Fibroblast of skin of back (primary cell): Measurements from ENCODE around the gene ARSB.
A peak's percentile ranks its signal among the peaks of the same experiment; 100 is the strongest.
"Not testable (repeated sequence)": the region's sequence is repeated elsewhere in the genome, so short reads cannot be mapped to it uniquely, and the experiment has no call there.

Experiments
- DNase-seq: peaks from one replicate; pipeline ENCODE4 v3.0.0-alpha.2; 2013

Gene ARSB

DNA sequence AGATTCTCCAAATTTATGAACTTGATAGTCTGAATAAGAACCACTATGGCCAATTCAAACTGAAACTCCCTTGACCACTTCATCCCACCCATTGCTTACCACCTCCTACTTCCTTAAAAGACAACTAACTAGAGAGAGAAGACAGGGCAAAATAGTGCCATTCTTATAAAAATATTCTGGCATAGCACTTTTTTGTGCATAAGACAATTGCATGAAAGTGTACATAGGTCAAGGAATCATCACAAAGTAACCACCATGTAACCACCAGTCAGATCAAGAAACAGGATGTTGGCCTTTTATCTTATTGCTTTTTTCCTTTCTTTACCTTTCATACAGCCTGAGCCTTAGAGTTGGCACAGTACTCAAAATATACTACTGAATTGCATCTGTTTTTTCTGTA, 8.1 kb upstream of the ARSB start:
- DNase-seq, result no peak

DNA sequence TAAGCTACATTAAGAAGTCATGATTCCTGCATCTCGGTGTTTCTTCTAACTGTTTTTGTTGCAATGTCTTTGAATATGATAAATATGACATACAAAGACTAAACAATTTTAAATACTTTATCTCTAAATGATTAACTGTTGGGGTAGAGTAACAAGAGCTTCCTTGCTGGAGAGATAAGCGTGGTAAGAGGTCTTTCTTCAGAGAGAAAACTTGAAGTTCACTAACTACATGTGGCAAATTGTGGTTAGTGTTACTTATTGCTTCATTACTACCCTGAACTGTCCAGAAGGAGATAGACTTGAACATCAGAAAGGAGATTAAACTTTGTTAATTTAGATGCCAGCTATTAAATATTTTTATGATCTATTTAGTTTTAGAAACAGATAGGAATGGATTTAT, 7.0 kb upstream of the ARSB start:
- DNase-seq, result no peak

DNA sequence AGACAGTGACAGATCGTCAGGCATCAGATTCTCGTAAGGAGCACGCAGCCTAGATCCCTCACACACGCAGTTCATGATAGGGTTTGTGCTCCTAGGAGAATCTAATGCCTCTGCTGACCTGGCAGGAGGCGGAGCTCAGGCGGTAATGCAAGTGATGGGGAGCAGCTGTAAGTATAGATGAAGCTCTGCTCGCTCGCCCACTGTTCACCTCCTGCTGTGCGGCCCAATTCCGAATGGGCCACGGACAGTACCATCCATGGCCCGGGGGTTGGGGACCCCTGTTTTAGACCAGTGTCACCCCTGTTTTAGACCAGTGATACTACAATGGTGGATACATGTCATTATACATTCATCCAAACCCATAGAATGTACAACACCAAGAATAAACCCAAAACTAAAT, 4.0 kb upstream of the ARSB start:
- no peak for DNase-seq

DNA sequence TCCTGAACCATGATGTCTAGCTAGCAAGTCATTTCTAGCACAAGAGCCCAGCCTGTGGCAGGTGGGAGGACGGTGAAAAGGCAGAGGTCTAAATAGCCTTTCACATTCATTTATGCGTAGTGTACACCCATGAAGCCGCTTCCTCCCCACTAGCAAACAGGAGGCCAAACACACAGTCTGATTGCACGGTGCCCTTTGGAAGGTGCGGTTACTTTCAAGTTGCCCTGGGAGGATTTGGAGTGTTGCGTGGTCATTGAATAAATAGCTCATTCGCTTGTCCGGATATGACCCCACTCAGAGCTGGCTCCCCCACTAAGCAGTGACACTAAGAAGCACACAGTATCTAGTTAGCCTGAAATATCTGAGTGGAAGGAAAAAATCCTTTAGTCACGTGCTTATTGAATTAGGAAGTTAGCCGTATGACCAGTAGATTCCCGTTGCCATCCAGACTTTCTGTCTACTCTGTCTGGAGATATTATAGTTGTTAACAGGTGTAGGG, 664 bp upstream of the ARSB start:
- DNase-seq, result peak; percentile 62

DNA sequence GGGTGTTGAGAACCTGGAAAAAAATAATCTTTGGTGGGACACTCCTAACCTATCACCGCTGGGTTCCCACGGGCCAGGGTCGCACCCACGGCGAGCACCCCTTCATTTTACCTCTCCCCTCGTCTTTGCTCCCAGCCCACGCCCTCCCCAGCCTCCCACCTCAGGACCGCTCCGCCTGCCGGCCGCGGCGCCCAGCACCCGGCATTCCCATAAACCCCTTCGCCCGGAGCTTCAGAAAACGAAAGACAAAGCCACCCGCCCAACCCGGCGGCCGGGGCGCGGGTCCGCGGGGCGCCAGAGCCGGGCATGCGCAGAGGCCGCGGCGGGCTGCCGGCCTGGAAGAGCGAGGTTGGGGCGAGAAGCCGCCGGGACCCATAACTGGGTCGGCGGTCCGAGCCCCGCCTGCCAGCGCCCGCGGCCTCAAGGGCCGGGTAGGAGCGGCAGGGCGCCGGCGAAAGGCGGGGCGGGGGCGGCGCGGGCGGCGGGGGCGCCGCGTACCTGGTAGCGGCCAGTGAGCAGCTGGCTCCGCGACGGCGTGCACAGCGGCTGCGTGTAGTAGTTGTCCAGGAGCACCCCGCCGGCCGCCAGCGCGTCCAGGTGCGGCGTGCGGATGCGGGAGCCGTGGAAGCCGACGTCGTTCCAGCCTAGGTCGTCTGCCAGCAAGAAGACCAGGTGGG, 533 bp downstream of the ARSB start:
- DNase-seq, result peak; percentile 90

DNA sequence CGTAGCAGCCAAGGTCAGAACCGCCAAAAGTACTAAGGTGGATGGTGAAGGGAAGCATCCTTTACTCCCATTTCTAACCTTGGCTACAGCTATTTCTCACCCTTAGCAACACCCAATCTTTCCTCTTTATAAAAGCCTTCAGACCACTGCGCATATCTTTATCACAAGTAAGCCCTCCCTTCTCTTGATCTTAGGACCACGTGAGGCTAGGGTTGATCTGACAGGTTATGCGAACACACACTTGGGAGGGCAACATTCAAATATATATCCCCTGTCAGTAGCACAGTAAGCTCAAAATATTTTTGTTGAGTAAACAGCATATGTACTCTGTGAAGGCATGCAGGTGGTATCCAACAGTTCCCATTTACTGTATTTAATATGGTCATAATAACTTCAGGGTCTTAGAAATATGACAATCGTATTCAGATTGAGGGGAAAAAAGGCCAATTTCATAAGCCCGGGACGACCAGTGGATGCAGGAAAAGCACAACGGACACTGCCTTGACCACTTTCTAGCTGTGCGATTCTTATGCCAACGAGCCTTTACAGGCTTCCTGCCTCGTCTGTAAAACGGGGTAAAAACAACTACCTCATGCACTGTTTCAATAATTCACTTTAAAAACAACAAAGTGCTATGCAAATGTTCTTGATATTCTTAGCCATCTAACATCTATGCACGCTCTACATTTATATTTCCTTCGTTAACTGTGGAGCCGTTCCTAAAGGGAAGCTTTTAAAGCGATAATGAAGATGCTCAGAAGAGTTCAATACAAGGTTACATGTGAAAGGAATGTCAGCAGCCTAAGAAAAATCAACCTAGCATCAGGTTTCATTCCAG, 1.3 kb downstream of the ARSB start:
- DNase-seq, result no peak

DNA sequence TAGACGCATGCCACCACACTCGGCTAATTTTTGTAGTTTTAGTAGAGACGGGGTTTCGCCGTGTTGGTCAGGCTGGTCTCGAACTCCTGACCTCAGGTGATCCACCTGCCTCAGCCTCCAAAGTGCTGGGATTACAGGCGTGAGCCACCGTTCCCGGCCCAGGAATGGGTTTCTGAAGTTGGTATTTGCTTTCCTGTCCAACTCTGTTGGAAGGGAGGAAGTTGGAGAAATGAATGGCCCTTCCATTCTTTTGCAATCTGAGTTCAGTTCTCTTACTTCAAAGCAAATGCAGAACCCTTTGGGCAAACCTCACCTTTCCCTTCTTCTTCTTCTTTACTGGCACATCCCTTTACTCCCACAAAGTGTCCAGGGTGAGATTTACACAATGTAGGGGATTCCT, 1.9 kb downstream of the ARSB start:
- DNase-seq, result not testable (repeated sequence)

DNA sequence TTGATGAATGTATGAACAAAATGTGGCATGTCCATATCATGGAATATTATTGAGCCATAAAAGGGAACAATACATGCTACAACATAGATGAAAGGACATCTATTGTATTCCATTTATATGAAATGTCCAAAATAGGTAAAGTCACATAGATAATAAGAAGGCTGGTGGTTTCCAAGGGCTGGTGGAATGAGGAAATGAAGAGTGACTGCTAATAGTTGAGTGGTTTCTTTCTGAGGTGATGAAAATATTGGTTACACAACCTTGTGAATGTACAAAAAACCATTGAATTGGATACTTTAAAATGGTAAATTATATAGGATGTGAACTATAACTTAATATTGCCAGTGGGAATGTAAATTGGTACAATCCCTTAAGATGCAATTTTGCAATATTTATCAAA, 5.2 kb downstream of the ARSB start:
- no peak for DNase-seq

DNA sequence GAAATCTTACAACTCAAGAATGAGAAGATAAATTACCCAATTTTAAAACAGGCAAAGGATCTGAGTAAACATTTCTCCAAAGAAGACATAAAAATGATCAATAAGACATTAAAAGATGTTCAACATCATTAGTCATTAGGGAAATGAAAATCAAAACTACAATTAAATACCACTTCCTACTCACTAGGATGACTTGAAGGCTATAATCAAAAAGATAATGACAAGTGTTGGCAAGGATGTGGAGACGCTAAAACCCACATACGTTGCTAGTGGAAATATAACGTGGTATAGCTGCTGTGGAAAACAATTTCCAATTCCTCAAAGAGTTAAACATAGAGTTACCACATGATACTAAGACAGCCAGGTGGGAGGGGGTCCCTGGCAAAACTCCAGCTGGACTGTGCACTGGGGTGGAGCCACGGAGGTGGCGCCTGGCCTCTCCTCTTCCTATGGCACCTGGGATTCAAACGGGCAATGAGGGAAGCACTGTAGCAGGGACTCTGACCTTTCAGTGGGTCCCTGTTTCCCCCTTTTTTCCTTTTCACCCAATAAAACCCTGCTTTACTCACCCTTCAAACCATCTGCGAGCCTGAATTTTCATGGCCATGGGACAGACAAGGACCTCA, 5.9 kb downstream of the ARSB start:
- DNase-seq, result no peak

DNA sequence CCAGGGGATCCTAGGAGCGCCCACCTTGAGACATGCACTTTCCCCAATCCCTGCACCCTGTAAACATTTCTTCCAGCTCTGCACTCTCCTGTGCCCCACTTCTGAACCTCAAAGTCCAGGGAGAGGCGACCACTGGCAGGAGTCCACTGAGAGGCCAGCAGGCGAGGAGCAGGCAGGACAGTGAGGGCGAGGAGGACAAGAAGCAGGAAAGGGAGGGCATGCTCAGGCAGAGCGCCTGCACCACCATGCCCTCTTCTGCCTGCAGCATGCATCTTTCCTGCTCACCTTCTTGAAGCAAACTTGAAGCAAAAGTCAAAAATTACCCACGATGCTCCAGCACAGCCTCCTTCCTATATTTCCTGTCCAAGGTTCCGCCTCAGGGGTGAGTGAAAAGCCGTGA, 10.1 kb downstream of the ARSB start:
- no peak for DNase-seq

DNA sequence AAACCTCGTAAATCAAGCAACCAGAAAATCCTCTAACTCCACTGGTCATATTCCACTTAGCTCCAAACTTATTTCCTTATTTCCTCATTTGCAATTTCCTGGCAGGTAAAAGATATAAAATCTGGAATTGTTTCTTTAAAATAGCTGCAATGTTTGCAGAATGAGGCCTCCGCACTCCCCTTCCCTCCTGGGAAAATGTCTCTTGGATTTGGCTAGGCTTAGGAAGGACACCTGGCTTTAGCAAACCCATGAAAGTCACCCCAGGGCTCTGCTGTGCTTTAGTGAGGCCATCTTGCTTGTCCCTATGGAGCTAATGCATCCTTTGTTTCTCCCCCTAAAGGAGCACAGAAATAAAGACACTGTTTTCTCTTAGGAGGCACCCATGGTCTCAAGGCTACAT, 10.5 kb downstream of the ARSB start:
- no peak for DNase-seq

DNA sequence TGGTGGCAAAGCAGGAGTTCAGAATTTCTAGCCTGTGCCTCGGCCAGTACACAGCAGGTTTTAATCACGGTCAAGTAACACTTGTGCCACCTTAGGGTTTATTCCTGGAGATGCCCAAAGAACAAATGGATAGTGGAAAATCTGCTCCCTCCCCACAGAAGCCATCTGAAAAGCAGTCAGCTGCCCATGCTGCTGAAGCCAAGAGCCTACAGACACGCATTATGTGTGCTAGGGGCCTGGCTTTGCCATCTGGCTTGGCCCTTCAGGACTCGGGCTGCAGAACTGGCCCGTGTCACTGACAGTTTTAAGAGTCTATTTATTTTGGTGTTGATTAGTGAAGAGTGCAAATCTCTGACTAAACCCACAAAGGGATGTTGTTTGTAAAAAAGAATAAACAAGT, 11.1 kb downstream of the ARSB start:
- DNase-seq, result no peak

DNA sequence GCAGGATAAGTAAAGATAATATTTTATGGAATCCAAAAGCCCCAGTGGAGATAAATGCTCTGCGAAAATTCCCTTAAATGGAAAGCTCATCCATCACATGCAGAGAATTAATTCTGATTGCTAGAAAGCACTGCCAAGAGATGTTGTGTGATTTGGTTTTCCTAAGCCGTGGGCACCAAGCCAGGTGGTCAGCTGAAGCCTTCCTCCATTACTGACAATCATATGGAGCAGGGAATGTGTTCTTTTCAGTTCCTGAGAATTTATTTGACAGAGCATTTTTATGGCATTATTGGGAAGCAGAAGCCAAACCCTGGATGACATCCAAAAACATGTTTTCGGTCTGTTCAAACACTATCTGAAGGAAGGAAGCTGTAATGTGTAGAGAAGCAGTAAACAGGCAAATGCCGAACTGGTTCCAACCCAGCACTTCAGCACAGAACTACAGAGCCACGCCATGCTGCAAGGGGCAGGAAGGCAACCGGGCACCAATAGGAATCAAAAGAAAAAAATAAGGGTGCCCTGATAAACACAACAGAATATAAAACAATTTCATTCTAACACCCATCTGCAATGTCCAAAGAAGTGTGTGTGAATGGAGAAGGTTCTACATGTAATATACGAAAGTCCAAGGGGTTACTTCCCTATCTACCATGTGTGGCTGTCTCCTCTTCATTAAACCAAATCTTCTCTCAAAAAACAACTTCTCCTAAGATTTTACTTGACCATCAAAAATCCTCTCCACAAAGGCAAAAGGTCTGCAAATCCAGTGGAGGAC, 12.3 kb downstream of the ARSB start:
- peak; percentile 58 for DNase-seq

DNA sequence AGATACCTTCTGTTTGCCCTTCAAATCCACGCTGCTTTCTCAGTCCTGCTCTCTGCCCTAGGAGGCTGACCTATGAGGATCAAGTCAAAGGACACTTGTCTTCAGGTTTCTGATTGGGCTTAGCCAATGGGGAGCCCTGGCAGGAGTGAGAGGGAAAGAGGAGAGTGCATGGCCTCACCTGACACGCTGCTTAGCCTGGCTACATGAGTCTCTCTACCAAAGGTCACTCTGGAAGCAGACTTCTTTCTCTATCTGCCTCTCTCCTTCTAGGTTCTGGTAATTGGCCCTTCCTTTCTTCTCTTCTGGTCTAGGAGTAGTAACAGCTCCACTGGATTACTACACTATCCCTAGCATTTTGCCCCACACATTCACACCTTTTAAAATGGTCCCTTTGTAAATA, 13.1 kb downstream of the ARSB start:
- DNase-seq, result no peak

DNA sequence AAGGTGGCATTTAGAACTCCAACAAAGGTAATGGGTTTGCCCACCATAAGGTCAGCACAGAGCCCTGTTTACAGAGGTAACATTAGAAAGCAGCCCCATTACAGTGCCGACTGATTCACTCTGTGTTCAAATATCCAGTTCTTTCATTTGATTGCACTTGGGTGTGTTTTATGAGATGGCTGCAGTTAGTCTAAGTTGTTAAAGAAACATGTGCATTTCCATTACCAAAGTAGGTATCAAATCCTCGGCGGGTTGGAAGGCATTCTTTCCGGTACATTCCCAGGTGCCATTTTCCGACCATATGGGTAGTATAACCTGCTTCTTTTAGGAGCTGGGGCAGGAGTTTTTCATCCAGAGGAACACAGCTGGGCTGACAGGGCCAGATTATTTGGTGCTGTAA, 16.3 kb downstream of the ARSB start:
- DNase-seq, result no peak

DNA sequence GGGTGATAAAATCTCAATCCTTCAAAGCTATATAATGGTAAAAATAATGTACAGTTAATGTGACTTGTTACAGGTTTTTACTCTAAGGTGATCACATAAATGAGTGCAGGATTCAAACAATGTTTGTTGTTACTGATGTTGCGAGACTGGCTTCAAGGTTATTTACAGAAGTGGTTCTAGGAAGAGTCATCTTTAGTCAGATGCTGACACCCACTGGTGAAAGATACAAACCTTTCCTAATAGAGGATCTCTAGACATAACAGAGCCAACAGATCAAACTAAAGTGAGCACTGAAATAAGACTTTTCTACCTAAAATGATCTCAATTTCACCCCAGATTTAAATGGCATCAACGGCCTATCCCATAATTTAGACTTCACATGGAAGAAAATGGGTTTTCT, 20.2 kb downstream of the ARSB start:
- DNase-seq, result peak; percentile 69

DNA sequence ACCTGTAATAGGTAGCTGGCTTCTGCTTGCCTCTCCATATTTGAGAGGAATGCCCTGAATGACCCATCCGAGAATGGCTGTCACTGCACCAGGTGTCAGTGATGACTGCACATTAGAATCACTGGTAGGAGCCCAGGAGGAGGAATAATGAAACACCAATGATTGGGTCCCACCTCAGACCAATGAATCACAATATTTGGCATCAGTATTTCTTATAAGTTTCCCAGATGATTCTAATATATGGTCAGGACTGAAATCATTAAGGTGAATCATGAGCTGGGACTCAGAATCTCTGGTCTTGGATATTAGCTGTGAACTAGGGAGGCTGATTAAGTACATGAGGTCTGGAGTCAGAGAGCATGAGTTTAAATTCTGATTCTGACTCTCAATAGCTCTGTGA, 23.4 kb downstream of the ARSB start:
- no peak for DNase-seq

DNA sequence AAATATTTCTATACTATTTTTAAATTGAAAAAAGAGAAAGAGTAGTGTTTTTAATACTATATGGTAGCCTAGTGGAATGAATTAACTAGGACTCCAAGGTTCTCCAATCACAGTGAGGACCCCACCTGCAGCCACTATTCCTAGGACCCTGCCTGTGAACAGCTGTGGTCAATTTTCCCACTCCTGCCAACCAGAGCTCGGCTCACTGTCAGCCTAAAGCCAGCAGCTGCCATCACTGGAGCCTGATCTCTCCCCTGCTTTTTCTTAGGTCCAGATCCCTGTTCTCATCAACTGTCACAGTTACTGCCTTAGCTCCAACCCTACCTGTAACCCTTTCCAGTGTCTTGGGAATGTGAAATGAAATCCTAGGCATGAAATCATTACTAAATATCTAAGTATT, 25.3 kb downstream of the ARSB start:
- no peak for DNase-seq

DNA sequence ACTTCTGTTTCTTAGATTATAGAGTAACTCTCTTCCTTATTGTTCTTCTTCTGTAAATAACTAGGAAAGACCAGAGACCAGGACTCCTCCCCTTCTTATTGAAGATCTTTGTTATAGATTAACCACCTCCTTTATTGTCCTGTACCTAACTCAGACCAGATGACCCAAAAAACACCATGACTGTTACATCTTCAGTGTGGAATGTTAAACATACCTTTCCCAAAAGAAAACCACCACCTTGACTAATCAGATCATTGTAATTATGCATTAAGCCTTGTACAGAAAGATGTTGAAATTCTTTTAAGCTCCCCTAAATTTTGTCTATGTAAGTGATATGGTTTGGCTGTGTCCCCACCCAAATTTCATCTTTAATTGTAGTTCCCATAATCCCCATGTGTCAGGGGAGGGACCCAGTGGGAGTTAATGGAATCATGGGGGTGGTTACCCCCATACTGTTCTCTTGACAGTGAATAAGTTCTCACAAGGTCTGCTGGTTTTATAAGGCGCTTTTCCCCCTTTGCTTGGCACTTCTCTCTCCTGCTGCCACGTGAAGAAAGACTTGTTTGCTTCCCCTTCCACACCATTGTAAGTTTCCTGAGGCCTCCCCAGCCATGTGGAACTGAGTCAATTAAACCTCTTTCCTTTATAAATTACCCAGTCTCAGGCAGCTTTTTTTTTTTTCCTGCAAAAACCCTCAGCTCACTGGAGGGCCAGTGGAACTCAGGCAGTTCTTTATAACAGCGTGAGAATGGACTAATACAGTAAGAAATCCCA, 26.3 kb downstream of the ARSB start:
- DNase-seq, result no peak

DNA sequence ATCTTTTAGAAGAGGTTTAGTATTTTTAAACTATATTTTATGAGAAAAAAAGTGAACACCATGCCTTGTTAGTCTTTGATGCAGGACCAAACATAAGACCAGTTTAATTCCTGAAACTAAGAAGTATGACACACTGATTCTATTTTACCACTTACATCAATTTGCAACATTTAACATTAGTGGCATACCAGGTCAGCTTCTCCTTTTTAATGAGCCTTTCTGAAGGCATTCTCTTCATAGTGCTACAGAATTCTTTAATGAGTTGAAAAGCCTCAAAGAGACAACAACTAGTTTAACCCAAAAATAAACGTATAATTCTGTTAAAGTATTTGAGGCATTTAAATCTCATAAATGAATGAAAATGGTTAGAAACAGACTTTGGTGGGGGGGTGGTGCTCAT, 28.2 kb downstream of the ARSB start:
- no peak for DNase-seq

DNA sequence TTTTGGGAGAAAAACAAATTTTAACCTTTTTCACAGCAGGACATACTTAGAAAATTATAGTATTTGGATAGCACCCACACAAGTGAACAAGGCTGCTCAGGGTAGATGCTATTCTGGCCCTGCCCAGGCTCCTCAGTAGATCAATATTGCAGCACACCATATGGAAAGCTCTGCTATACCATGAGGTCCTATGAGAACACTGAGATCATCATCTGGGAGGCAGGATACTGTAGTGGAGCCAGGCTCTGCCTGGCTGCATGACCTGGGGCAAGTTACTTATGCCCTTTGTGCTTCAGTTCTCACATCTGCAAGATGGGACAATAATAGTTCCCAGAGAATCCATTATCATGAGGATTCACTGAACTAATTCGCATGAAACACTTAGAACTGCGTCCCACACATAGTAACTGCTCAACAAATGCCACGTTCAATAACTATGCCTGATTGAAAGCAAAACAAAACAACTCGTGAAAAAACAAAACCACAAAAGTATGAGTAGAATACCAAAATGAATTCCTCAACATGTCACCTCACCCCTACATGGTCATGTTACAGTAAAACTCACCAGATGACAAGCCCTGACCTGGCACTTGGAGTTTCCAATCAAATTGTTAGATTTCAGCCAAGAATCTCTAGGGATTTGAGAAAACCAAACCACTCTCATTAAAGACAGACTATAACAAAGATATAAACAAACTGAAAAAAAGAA, 31.9 kb downstream of the ARSB start:
- DNase-seq, result peak; percentile 70
